Stimulated activated CD4-positive, alpha-beta T cell treated with anti-CD3 and anti-CD28 coated beads, Interleukin-1b, Interleukin-23, amount 100 ng/mL, for 1 hour (primary cell): ENCODE data around the gene TPRN.

Experiments used
- DNase-seq, 2 donors: peaks; one replicate each; pipeline ENCODE4 v3.0.0-alpha.2; 2020; ENCODE audit warnings: low read depth in 2 of 2

Gene TPRN

GRCh38 chr9:137225699-137226331 is 25.3 kb upstream of the TPRN start:
- DNase-seq: no peak

DNA sequence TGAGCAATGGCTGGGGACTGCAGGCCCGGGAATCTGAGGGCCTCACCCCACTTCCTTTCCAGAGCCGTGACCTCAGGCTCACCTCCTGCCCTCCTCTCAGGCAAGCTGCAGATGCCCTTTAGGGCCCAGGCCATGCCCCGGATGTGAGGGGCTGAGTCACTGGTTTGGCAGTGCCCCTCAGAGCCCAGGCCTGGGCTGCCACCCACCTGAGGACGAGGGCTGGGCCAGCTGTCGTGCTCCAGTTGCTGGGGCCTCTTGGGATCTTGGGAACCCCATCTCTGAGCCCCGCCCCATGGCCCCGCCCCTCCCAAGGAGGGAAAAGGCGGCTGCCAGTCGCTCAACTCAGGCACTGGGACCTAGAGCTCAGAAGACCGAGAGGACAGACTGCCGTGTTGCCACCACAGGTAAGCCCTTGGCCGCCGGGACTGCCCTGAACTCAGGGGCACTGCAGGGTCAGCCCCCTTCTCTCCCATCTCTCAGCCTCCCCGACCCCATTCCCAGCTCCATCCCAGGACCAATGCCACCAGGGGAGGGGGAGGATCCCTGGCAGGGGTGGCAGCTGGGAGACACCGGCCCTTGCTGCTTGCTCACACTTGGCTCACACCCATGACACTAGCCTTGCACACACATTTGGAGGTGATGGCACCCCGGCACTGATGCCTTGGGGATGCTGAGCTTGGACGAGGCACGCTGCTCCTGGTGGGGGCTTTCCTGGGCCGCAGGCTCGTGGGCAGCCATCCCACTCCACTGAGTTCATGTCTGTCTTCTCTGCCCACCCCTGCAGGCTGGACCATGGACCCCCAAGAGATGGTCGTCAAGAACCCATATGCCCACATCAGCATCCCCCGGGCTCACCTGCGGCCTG is 24.5 kb upstream of the TPRN start, which contains the start of gene CYSRT1:
TSS of gene CYSRT1 (plus strand) at position 345 of the 865 bp plus-strand sequence. CDS start at position 793, 448 bp downstream.
- DNase-seq: no peak

DNA sequence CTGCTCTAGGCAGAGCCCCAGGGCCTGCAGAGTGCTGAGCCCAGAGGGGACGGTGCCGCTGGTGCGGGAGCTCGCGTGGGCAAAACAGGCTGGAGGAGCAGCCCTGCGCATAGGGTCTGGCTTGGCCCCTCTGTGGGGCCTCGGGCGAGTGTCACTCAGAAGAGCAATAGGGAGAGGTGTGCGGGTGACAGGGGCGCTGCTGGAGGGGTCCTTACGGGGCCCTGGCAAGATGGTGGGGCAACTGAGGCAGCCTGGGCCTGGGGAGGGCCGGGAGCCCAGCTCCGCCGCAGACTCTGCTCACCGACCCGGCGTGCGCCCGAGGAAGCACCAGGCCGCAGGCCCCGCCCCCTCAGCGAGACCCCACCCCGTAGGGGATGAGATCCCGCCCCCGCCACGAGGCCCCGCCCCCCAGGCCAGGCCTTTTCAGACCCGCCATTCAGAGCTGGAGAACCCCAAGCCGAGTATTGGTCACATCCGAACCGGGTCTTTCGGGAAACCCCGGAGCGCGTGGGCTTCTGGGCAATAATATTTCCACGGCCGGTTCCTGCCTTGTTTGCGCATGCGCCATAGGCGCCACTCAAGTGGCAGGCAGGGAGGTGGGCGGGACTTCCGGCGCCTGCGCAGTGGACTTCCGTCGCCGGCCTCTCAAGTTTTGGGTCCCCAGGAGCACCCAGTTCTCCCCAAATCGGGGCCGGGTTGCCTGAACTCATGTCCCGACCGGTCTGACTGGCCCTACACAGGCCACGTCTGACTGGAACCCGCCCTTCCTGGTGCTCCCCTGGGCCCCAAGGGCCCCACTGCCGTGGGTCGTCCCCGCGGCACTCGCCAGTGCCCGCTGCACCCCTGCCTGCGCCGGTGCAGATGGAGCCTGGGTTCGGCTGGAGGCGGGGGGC is 22.8 kb upstream of the TPRN start:
- DNase-seq: peak; percentile 98 to 99

DNA sequence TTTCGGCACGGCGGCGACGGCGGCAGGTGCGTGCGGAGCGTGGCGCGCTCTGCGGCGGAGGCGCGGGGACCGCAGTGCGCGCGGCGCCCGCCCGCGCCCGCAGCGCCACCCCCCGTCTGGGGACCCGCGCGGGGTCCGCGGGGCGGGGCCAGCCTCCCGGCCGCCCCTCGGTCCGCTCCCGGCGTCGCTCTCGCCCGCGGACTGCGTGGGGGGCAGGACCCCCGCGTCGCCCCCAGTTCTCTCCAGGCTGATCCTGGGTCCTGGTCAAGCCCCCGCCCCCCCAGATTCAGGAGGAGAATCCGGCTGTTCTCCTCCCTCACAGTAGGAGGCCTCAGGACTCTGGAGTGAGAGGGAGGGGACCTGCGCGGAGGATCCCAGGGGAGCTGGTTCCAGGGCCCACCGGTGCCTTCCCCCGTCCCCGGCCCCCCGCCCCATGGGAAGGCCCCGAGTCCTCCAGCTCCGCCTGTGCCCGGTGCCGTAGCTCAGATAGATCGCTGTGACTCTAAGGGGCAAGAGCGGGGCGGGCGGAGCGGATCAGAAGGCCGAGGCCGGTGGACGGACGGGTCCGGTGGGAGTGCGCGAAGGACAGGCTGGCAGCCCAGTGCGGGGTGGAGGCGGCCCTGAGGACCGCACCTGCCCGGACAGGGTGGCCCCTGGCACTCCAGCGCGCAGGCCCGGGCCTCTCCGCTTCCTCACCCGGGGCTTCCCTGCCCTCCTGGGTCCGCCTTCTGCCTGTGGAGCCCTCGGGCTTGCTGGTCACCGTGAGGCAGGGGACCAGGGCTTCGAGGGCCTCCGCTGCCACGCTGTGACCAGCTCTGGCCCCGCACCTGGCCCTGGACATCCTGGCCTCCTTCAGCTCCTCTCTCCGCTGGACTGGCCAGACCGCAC is 21.9 kb upstream of the TPRN start, which contains the start of gene RNF208:
TSS of gene RNF208 (minus strand) at position 51 of the 888 bp plus-strand sequence. CDS start 1,028 bp downstream, outside the sequence.
- no peak for DNase-seq

DNA sequence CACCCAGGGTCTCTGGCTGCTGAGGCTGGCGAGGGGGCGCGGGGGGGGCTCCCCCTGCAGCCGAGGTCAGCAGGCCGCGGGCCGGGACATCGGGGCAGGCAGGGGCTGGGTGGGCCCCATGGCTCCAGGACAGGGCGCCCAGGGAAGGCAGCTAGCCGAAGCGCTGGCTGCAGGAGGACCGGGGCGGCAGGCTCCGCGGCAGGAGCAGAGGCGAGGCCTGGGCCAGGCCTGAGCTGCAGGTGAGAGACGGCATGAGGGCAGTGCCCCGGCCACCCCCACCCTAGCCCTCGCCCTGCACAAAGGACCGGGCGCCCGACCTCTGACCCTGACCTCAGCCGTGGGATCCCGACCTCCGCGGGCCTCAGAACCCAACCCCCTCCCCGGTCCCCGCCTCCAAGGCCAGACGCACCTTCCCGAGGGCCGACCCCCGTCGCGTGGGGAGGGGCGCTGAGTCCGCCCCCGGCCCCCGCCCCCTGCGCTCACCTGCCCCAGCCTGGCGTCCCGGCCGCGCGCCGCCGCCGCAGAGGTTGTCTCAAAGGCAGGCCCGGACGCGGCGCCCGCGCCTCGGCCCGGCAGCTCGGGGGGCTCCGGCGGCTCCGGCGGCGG is 21.1 kb upstream of the TPRN start:
- DNase-seq: no peak

DNA sequence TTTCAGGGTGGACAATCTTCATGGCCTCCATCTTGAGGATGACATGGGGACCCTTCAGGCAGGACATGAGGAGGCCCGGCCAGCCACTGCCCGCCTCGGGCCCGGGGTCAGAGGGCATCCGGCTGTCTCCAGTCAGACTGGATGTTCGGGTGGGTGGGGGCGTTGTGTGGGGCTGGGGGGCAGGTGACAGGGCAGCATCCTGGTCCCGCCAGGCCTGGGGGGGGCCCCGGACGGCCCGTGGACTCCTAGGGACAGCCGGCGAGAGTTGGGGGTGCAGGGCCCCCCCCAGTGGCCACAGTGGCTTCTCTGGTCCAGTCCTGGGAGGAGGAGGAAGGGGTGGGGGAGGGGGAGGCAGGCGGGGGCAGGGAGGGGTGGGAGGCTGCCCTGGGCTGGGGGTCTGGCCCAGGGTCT is 20.6 kb upstream of the TPRN start:
- DNase-seq: no peak

DNA sequence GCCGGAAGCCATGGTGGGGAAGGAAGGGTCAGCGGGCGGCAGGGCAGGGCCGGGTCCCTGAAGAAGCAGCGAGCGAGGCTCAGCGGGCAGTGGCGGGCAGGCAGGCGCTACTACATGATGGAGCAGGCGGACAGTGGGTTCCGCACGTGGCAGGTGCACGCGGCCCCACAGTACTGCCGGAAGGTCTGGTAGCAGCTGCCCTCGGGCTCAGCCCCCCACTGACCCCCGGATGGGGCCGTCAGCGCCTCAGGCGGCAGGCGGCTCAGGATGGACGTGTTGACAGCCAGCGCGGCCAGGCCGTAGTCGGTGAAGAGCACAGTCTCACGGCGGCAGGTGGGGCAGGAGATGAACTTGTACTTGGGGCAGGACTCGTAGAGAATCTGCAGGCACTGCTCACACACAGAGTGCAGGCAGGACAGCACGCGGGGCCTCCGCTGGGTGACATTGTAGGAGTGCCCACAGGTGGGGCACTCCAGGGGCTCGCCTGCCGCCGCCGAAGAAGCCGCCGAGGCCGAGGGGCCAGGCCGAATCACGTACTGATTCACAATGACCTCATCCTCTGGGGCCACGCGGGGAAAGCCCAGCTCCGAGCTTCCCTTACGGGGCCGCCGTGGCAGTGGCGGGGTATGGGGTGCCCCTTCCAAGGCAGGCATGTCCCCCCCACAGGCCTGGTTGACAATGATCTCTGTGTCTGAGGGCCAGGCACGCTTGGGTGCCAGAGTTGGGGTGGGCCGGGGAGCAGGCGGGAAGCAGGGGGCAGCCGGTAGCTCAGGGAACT is 20.0 kb upstream of the TPRN start:
- no peak for DNase-seq

GRCh38 chr9:137219757-137220316 is 19.3 kb upstream of the TPRN start:
- no peak for DNase-seq

DNA sequence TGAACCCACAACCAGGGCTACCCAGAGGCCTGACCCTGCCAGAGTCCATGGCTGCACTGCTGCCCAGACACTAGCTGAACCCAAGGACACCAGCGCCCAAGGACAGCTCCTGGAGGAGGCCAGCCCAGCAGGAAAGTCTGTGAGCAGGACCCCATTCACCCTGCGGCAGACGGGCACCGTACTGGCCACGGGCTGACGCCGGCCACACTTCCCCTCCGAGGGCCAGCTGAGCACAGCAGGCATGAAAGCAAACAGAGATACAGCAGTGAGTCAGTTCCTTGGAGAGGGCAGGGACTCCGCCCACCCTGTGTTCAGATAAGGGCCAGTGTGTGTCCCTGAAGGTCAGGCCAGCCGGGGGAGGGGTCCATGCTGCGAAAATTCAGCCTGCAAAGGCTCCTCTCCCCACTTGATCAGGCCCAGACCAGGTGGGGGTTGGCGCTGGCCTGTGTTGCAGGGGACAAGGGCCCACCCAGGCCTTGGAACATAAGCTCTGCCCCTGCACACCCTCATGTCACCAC is 18.3 kb upstream of the TPRN start:
- DNase-seq: no peak

DNA sequence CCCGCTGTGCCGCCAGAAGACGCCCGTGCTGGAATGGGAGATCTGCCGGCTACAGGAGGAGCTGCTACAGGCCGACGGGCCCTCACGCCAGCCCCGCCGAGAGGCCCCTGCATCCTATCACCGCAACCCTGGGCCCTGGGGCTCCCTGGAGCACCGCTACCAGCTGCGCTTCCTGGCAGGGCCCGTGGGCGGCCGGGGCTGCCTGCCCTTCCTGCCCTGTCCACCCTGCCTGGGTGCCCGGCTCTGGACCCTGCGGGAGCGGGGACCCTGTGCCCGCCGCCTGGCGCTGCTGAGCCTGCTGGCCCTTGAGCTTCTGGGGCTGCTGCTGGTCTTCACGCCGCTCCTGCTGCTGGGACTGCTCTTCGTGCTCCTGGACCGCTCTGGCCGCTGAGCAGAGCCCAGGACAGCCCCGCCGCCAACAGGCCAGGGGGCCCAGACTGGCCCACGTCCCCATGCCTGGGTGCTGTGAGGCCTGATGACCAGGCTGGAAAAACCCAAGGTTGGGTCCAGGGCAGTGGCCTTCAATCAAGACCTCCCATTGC is 17.7 kb upstream of the TPRN start:
- DNase-seq: no peak

- no peak for DNase-seq
These were observed 17.0 kb upstream of the TPRN start for GRCh38 chr9:137217276-137218211.

DNA sequence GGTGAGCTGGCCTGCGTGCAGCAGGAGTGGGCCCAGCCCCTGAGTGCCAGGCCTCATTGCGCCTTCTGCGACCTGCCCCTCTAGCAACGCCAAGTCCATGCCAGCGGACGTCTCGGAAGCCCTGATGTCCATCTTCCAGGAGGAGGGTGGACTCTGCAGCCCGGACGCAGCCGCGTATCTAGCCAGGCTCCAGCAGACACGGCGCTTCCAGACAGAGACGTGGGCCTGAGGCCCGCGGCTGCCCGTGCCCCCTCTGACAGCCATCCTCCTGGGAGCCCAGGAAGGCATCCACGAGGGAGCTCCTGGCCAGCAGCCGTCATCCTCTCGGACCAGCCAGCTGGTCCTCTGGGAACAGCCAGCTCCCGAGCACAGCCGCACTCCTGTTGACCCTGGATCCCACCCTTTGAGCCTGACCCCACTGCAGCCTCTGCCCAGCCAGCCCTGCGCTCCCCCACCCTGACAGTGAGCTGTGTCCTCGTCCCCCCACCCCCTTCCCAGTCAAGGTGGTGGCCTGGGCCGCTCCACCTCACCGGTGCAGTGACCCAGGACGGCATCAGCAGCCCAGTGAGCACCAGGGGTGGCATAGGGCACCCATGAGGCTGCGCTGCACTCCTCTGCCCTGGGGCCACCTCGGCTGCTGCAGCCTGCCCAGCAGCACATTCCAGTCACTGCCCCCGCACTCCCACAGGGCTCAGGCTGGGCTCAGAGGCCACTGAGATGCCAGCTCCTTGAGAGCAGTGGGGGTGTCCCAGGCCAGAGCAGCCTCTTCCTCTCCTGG is 15.8 kb upstream of the TPRN start:
- DNase-seq: no peak

GRCh38 chr9:137215196-137215986 is 14.8 kb upstream of the TPRN start:
- no peak for DNase-seq

DNA sequence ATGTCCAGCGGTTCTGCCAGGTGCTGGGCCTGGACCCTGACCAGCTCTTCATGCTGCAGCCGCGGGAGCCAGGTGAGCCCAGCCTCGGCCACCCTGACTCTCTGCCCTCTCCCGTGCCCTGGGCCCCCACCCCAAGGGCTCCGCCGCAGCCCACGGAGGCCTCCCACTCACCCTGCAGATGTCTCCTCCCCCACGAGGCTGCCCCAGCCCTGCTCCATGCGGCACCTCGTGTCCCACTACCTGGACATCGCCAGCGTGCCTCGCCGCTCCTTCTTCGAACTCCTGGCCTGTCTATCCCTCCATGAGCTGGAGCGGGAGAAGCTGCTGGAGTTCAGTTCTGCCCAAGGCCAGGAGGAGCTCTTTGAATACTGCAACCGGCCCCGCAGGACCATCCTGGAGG is 14.1 kb upstream of the TPRN start:
- no peak for DNase-seq

GRCh38 chr9:137213160-137214060 is 12.9 kb upstream of the TPRN start:
- DNase-seq: no peak
